ENCODE results near the gene AGAP5. TPM values are rescaled to one million over a fixed set of nuclear protein-coding genes. Genes with fewer than 3 reads are reported as not detected.

Gene AGAP5

Small RNA genes within 50 kb of the gene (small RNA-seq; reads per million reads assigned to genes)
- not detected for gene AC022400.4 (ENCODE audit: insufficient read depth)
- gene RNA5SP320 (ENCODE audit: insufficient read depth), result not detected

Measured in neuronal stem cell (in vitro differentiated cells).